Fibroblast of pulmonary artery (primary cell): ENCODE measurements around the gene KLKB1.

Experiments used
- DNase-seq: peaks from one replicate; pipeline ENCODE4 v3.0.0-alpha.2; 2010; ENCODE audit warnings: low read depth
- H3K4me3 ChIP-seq: replicated peaks from 2 replicates; pipeline ENCODE4 v1.5.1; 2011; ENCODE audit warnings: low read depth, mild to moderate bottlenecking, control low read depth, low read length, moderate library complexity
- TF ChIP-seq, protein P1 (sequence below): IDR thresholded peaks from 2 replicates; pipeline ENCODE4 v1.5.1; 2011; ENCODE audit warnings: mild to moderate bottlenecking, control low read depth, low read length, inconsistent platforms; ENCODE audit errors: missing control alignments

KLKB1 gene

DNA sequence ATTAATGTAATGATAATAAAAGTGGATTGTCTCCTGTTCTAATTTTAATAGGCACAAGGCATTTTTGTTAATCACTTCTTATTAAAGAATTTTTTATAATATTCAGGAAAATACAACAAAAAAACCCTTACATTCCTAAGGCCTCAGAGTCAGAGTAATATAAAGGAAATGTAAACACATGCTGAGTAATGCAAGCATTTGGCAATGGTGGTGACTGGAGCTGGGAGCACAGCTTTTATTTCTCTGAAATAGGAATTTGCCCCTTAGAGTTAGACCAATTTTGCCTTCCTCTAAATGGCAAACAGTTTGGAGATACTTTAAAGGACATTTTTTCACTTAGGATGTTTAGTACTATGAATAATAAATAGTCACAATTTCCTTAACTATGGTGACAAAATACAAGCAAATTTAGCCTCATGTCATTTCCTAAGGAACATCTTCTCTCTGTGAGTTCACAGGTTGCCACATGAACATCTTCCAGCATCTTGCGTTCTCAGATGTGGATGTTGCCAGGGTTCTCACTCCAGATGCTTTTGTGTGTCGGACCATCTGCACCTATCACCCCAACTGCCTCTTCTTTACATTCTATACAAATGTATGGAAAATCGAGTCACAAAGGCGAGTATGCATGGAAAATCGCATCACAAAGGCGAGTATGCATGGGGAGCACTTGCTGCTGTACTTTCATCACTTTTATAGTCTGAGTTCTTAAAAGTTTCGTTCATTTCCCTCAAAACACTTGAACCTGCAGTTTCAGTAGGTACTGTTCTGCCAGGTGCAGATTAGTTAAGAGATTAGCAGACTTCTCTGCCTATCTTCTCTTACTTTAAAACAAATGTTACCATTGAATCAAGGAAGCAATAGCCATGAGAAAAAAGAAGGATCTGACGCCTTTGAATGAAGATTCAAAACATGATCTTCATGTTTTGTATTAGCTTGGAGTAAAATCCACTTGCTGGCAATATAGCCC is 22.8 kb downstream of the KLKB1 start:
- H3K4me3 ChIP-seq: no peak overlapping the region
- TF ChIP-seq, protein P1, sequence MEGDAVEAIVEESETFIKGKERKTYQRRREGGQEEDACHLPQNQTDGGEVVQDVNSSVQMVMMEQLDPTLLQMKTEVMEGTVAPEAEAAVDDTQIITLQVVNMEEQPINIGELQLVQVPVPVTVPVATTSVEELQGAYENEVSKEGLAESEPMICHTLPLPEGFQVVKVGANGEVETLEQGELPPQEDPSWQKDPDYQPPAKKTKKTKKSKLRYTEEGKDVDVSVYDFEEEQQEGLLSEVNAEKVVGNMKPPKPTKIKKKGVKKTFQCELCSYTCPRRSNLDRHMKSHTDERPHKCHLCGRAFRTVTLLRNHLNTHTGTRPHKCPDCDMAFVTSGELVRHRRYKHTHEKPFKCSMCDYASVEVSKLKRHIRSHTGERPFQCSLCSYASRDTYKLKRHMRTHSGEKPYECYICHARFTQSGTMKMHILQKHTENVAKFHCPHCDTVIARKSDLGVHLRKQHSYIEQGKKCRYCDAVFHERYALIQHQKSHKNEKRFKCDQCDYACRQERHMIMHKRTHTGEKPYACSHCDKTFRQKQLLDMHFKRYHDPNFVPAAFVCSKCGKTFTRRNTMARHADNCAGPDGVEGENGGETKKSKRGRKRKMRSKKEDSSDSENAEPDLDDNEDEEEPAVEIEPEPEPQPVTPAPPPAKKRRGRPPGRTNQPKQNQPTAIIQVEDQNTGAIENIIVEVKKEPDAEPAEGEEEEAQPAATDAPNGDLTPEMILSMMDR: no peak
- peak; percentile 10 for DNase-seq

DNA sequence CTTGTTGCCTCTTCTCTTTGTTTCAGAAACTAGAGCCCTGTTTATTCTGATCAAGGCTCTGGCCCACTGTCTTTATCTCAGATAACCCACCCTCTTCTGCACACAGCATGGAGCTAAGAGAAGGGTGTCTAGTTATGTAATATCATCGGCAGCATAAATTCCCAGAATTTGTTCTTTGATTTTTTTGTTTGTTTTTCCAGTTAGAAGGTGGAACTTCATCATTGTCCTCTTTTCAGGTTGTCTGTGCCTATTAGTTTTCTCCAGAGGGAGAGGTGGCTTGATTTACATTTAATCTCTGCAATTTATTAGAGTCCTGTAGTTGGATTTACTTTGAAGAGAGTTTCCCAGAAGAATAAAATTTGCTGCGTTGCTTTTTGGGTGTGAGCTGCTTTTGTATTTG is 23.5 kb downstream of the KLKB1 start:
- no peak for DNase-seq
- TF ChIP-seq, protein P1: no peak
- no peak overlapping the region for H3K4me3 ChIP-seq

DNA sequence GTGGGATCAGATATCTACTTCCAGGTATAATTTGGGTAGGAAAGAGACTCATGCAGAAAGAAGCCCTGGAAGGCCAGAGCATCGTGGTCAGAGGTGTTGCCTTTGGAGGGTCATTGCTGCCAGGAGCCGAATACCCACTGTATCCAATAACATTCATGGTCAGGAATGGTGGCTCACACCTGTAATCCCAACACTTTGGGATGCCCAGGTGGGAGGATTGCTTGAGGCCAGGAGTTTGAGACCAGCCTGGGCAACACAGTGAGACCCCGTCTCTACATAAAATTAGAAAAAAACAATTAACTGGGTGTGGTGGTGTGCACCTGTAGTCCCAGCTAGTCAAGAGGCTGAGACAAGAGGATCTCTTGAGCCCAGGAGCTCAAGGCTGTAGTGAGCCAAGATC is 27.8 kb downstream of the KLKB1 start:
- no peak for DNase-seq
- H3K4me3 ChIP-seq: no peak overlapping the region
- TF ChIP-seq, protein P1: no peak

DNA sequence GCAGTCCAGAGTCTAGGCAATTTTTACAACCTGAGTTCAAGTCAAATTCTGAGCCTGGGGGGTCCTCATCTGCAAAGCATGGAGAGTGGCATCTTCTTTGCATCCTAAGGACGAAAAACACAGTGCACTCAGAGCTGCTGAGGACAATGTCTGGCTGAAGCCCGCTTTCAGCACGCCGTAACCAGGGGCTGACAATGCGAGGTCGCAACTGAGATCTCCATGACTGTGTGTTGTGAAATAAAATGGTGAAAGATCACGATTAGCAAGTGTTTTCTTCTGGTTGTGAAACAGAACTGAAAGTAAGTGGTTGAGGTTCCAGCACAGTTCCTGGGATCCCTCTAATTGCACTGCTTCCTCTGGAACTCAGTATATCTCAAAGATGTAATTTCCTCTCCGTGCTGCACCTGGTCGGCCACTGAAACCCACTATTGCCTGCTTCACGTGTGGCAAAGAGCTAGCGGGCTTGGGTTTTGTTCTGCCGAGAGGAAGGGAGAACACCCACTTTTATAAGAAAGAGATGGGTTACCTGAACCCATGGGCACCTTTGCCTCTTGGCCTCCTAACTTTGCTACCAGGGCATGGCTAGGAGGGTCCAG is 31.0 kb downstream of the KLKB1 start:
- no peak overlapping the region for H3K4me3 ChIP-seq
- DNase-seq: no peak
- TF ChIP-seq, protein P1: no peak

DNA sequence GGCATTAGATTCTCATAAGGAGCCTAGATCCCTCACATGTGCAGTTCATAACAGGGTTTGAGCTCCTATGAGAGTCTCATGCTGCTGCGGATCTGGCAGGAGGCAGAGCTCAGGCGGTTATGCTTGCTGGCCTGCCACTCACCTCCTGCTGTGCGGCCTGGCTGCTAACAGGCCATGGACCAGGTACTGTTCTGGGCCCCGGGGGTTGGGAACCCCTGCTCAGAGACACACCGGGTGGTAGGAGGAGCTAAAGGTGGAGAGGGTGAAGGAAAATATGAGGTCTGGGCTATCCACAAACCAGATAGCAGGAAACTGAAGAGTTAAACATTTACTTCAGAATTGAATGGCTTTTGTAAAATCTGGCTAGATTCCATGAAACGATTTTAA is 32.8 kb downstream of the KLKB1 start:
- TF ChIP-seq, protein P1: no peak
- H3K4me3 ChIP-seq: no peak overlapping the region
- DNase-seq: no peak

DNA sequence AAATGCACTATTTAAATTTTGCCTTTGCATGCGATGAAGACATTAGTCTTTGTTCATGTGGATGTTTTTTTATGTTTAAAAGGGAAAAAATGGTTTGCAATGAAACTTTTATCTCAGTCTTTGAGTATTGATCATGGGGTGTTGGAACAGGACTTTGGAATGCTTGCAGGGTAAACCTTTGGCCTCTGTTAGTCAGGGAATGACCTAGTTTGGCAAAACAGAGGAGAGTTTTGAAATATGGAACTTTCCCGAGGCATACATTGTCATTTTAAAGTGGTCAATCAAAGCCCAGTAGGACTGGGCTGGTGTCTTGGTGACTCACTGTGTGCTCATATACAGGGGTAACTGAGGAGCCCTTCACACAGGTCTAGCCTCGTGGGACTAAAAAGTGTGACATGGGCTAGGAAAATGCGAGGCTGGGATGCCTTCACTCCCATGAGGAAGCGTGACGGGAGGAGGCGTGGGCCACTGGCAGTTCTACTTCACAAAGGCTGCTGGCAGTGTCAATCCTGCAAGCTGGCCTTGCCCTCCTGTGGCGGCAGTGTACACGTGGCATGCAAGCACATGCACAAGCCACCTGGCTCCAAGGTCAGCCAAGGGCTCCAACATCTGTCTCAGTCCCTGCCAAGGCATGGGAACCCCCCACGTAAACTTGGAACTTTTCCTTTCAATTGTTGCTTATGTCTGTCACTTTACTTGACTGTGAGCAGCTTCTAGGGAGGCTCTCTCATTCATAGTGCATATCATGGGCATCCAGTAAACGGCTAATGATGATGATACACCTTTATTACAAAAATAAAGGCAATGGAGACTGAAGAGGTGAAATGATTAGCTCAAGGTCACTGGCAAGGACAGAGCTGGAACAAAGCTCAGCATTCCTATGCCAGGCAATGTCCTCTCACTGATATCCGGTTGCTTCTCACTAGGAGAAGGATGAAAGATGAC is 33.5 kb downstream of the KLKB1 start:
- DNase-seq: no peak
- TF ChIP-seq, protein P1: no peak
- no peak overlapping the region for H3K4me3 ChIP-seq
